NCI-H2171 treated with DMSO at 0.1 percent for 48 hours (cell line): Measurements from ENCODE around the gene FLAD1.

Experiments used
- DNase-seq: peaks from one replicate; lab custom pipeline; 2025; lab: John Stamatoyannopoulos, UW

Gene FLAD1

DNA sequence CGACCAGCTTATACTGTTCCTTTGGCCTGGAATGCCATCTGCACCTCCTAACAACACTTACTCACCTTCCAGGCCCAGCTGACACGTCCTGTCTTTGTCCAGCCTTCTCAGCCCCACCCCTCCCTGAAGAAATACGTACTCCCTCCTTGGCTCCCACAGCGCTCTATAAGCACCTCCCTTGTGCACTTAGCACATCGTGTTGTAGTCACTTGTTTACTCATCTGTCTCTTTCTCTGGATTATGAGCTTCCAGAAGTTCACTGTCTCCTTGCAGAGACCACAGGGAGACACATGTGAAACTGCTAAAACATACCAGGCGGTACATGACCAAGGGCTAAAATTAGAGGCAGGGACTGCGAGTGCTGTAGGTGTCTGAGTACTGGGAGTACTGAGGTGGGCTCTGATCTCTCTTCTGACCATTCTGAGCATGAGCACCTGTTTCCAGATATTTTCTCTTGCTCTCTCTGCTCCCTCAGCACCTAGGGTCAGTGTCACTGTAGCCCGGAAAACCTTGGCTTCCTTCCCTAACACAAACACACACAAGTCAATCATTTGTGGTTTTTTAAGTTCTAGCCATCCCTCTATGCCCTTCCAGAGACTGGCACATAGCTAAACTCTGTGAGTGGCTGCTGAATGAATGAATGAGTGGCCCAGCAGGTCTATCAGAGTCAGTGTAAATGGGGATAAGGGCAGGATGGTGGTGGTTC, 55.6 kb downstream of the FLAD1 start:
- no peak for DNase-seq

DNA sequence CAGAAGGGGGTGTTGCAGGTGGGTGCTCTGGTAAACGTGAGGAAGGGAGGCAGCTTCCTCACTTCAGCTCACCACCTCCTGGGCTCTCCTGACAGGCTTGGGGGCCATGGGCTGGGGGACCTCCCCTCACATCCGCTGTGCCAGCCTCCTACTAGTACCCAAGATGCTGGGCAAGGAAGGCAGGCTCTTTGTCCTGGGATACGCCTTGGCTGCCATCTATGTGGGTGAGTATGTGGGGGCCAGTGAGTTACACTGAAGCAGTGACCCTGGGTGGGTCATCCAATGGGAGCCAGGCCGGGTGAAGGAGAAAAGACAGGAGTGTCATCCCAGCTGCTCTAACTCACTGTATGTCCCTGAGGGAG, 56.1 kb downstream of the FLAD1 start:
- no peak for DNase-seq

DNA sequence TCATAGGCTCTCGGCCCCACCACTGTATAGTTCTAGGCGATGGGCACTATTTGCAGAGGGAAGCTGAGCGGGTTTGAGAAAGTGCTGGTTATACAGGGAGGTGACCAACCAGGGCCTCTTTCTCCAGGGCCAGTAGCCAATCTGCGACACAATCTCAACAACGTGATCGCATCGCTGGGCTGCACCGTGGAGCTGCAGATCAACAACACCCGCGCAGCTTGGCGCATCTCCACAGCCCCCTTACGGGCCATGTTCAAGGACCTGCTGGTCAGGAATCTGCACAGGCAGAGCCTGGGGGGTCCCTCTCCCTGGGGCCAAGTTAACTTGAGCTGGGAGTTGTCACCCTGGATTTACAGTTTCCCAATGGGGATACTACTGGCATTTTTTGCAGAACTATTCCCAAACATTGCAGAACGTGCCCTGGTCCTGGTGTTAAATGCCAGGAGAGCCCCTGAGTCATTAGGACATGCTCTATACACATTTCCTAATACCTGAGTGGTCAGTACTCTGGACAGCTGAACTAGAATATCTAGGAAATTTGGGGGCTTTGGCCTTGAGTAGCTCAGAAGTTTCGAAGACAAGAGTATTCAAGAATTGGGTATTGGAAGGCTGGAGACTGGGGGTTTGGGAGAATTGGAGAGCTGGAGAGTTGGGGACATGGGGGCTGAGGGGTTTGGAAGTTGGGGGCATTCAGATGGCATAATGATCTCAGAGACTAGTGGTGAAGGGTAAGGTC, 57.4 kb downstream of the FLAD1 start:
- DNase-seq = no peak
